ENCODE measurements around the gene NAA38. TPM values are rescaled to one million over a fixed set of nuclear protein-coding genes. Genes with fewer than 3 reads are reported as not detected.

Gene NAA38
- total RNA-seq, 1 donor = 29.7 TPM

- Histone ChIP-seq H2AFZ (ENCODE audit: low read length) (no peak overlapping the region), H3K27me3 (ENCODE audit: insufficient read depth, low read length) (peaks cover 19% of the 10 kb centered on the region), H3K36me3 (ENCODE audit: insufficient read depth, low read length) (no peaks in the 10 kb centered on the region), H3K4me2 (ENCODE audit: insufficient read depth, low read length) (no peak overlapping the region), H3K4me3 (ENCODE audit: insufficient read depth, low read length) (no peak overlapping the region), H4K20me1 (ENCODE audit: insufficient read depth, low read length) (no peaks in the 10 kb centered on the region), H3K4me1 (ENCODE audit: insufficient read depth, low read length) (peaks cover 10% of the 10 kb centered on the region), H3K9me3 (ENCODE audit: low read depth, low read length) (no peaks in the 10 kb centered on the region), H3K79me2 (ENCODE audit: insufficient read depth, low read length) (no peaks in the 10 kb centered on the region), H3K27ac (ENCODE audit: low read depth, low read length) (no peak overlapping the region)
- TF ChIP-seq CTCF (IDR thresholded peaks at IDR 0.05; ENCODE audit: extremely low read depth, low read depth, low read length) = no peak
- peak; percentile 67 for DNase-seq (ENCODE audit: insufficient read length, low spot score, missing footprints)
These were observed 26.1 kb downstream of the NAA38 start for GRCh38 chr17:7831233-7831632.

- no peak for DNase-seq (ENCODE audit: insufficient read length, low spot score, missing footprints)
- H4K20me1 ChIP-seq (ENCODE audit: insufficient read depth, low read length) = no peaks in the 10 kb centered on the region
- no peak overlapping the region for H2AFZ ChIP-seq (ENCODE audit: low read length)
- TF ChIP-seq CTCF (IDR thresholded peaks at IDR 0.05; ENCODE audit: extremely low read depth, low read depth, low read length) = no peak
- H3K9me3 ChIP-seq (ENCODE audit: low read depth, low read length) = no peaks in the 10 kb centered on the region
- no peak overlapping the region for H3K4me2 ChIP-seq (ENCODE audit: insufficient read depth, low read length)
- no peaks in the 10 kb centered on the region for H3K36me3 ChIP-seq (ENCODE audit: insufficient read depth, low read length)
- H3K79me2 ChIP-seq (ENCODE audit: insufficient read depth, low read length) = no peaks in the 10 kb centered on the region
- H3K27me3 ChIP-seq (ENCODE audit: insufficient read depth, low read length) = peaks cover 19% of the 10 kb centered on the region
- H3K27ac ChIP-seq (ENCODE audit: low read depth, low read length) = no peak overlapping the region
- H3K4me3 ChIP-seq (ENCODE audit: insufficient read depth, low read length) = no peak overlapping the region
- peaks cover 13% of the 10 kb centered on the region for H3K4me1 ChIP-seq (ENCODE audit: insufficient read depth, low read length)
These were observed 26.7 kb downstream of the NAA38 start for GRCh38 chr17:7830616-7831015.

- Histone ChIP-seq H3K36me3 (ENCODE audit: insufficient read depth, low read length) (no peaks in the 10 kb centered on the region), H3K27me3 (ENCODE audit: insufficient read depth, low read length) (peaks cover 8% of the 10 kb centered on the region), H3K79me2 (ENCODE audit: insufficient read depth, low read length) (no peaks in the 10 kb centered on the region), H4K20me1 (ENCODE audit: insufficient read depth, low read length) (no peaks in the 10 kb centered on the region), H3K9me3 (ENCODE audit: low read depth, low read length) (no peaks in the 10 kb centered on the region), H2AFZ (ENCODE audit: low read length) (no peak overlapping the region), H3K27ac (ENCODE audit: low read depth, low read length) (no peak overlapping the region), H3K4me2 (ENCODE audit: insufficient read depth, low read length) (no peak overlapping the region), H3K4me3 (ENCODE audit: insufficient read depth, low read length) (no peak overlapping the region), H3K4me1 (ENCODE audit: insufficient read depth, low read length) (peaks cover 6% of the 10 kb centered on the region)
- peak; percentile 27 for TF ChIP-seq CTCF (IDR thresholded peaks at IDR 0.05; ENCODE audit: extremely low read depth, low read depth, low read length)
- DNase-seq (ENCODE audit: insufficient read length, low spot score, missing footprints) = peak; percentile 65
These were observed 32.0 kb downstream of the NAA38 start for GRCh38 chr17:7825206-7825990.

GRCh38 chr17:7824021-7824924 is 33.1 kb downstream of the NAA38 start:
- Histone ChIP-seq H3K27ac (ENCODE audit: low read depth, low read length) (no peak overlapping the region), H3K27me3 (ENCODE audit: insufficient read depth, low read length) (peaks cover 5% of the 10 kb centered on the region), H4K20me1 (ENCODE audit: insufficient read depth, low read length) (no peaks in the 10 kb centered on the region), H3K36me3 (ENCODE audit: insufficient read depth, low read length) (no peaks in the 10 kb centered on the region), H3K4me3 (ENCODE audit: insufficient read depth, low read length) (no peak overlapping the region), H3K4me2 (ENCODE audit: insufficient read depth, low read length) (no peak overlapping the region), H3K4me1 (ENCODE audit: insufficient read depth, low read length) (peaks cover 6% of the 10 kb centered on the region), H3K9me3 (ENCODE audit: low read depth, low read length) (no peaks in the 10 kb centered on the region), H2AFZ (ENCODE audit: low read length) (no peak overlapping the region), H3K79me2 (ENCODE audit: insufficient read depth, low read length) (no peaks in the 10 kb centered on the region)
- peak; percentile 73 for DNase-seq (ENCODE audit: insufficient read length, low spot score, missing footprints)
- TF ChIP-seq CTCF (IDR thresholded peaks at IDR 0.05; ENCODE audit: extremely low read depth, low read depth, low read length) = no peak
